GM21529 (cell line): ENCODE results near the gene APH1B.
A peak's percentile ranks its signal among the peaks of the same experiment; 100 is the strongest.
"Not testable (repeated sequence)": the region's sequence is repeated elsewhere in the genome, so short reads cannot be mapped to it uniquely, and the experiment has no call there.

Experiments
- ATAC-seq: cut with Tn5 transposase; IDR thresholded peaks from one replicate; pipeline ENCODE4 v1.9.1; 2021; ENCODE audit not compliant: unreplicated experiment

The APH1B gene

GRCh38 chr15:63277038-63277892, at the start of gene APH1B:
Gene APH1B, plus strand, starts transcription at chr15:63277605. Its CDS starts 19 bp downstream, at chr15:63277624.
- peak; percentile 68 for ATAC-seq

- no peak for ATAC-seq
These were observed 49.7 kb upstream of the APH1B start for GRCh38 chr15:63227689-63228088.

GRCh38 chr15:63231206-63231605, 46.2 kb upstream of the APH1B start:
- ATAC-seq, result no peak

GRCh38 chr15:63231706-63232105, 45.7 kb upstream of the APH1B start:
- no peak for ATAC-seq

- no peak for ATAC-seq
These were observed 45.0 kb upstream of the APH1B start for GRCh38 chr15:63232405-63232804.

GRCh38 chr15:63232943-63233342, 44.5 kb upstream of the APH1B start:
- no peak for ATAC-seq

GRCh38 chr15:63233667-63234423, 43.6 kb upstream of the APH1B start:
- no peak for ATAC-seq

- no peak for ATAC-seq
These were observed 42.9 kb upstream of the APH1B start for GRCh38 chr15:63234451-63234870.

GRCh38 chr15:63236272-63236671, 41.1 kb upstream of the APH1B start:
- no peak for ATAC-seq

- ATAC-seq, result not testable (repeated sequence)
These were observed 40.3 kb upstream of the APH1B start for GRCh38 chr15:63237086-63237485.

GRCh38 chr15:63238171-63238570, 39.2 kb upstream of the APH1B start:
- no peak for ATAC-seq

GRCh38 chr15:63238796-63239195, 38.6 kb upstream of the APH1B start:
- peak; percentile 68 for ATAC-seq

- no peak for ATAC-seq
These were observed 37.3 kb upstream of the APH1B start for GRCh38 chr15:63240109-63240508.

- no peak for ATAC-seq
These were observed 36.1 kb upstream of the APH1B start for GRCh38 chr15:63241316-63241715.

GRCh38 chr15:63243101-63243500, 34.3 kb upstream of the APH1B start:
- no peak for ATAC-seq

GRCh38 chr15:63243776-63244175, 33.6 kb upstream of the APH1B start:
- ATAC-seq, result no peak

GRCh38 chr15:63244399-63244798, 33.0 kb upstream of the APH1B start:
- ATAC-seq, result no peak

GRCh38 chr15:63244976-63245645, 32.3 kb upstream of the APH1B start:
- ATAC-seq, result no peak

- ATAC-seq, result no peak
These were observed 30.5 kb upstream of the APH1B start for GRCh38 chr15:63246691-63247469.

- no peak for ATAC-seq
These were observed 27.0 kb upstream of the APH1B start for GRCh38 chr15:63250312-63250965.
